ENCODE data around the gene PRKCE.

The PRKCE gene

DNA sequence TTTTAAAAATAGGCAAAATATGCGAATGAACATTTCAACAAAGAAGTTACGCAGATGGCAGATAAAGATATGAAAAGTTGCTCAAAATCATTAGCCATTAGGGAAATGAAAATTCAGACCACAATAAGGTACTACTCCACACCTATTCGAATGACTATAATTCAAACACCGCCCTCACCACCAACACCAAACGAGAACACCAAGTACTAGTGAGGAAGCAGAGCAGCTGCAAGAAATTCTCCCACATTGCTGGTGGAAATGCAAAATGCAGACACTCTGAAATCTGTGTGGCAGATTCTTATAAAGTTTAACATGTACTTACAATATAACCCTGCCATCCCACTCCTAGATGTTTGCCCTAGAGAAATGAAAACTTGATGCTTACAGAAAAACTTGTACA lies 17.3 kb upstream of the PRKCE start:
- no peak for DNase-seq

DNA sequence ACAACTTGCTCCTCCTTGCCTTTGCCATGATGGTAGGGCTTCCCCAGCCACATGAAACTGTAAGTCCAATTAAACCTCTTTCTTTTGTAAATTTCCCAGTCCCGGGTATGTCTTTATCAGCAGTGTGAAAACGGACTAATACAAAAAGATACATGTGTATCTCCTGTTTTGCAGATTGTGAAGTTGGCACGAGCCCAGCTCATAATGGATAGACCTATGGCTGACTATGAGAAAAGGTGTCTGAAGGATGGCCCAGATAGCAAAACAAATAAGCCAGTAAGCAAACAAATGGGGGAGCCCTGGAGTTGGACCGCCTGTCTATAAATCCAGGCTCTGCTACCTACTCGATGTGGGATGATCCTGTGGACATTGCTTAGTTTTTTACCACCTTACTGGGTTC lies 15.5 kb upstream of the PRKCE start:
- DNase-seq: no peak

DNA sequence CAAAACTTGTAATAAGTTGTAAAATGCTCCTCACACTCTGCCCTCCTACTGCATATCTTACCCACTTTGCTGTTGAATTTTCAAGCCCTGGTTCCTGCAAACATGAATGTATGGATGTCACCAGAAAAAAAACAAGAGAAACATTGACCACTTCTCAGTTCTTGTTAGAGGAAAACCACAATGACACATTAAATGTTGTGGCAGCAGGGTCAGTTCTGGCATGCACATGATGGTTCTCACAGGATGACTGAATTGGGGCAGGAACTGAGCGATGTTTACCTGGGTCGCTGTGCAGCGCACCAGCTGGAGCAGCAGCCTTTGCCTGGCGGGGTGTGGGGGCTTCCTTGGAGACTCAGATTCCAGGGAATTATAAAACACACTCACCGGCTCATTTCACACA lies 14.0 kb upstream of the PRKCE start:
- DNase-seq: no peak

DNA sequence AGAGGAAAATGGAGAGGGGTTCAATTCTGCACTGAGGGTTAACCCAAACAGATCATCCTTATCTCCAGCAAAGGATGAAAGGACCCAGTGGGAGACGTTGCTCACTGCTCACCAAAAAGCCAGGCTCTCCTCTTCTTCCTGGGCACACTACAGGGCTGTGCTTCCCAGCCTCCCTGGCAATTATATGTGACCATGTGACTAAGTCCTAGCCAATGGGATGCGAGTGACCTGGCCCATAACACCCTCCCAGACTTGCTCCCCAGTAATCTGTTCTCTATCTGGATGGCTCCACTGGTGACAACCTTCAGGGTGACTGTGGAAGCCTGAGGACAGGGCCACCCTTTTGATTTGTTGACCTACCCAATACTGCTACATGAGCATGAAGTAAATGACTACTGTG lies 10.9 kb upstream of the PRKCE start:
- no peak for DNase-seq

DNA sequence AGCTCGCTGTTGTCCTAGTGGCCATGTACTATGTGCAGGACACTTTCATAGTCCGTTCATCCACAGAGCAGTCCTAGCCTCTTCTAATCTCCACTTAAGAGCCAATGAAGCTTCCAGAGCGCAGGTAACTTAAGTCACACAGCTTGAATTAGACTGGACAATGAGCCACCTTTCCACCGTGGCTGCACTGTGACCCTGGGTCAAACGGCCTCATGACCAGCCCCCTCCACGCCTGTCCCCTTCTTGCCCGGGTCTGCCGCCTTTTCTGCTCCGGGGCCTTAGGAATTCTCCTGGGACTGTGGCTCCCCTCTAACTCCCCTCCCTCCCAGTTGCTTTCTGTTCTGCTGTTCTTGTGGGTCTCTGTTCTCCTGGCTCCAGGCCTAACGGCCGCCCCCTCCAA lies 8.4 kb upstream of the PRKCE start:
- DNase-seq: no peak

DNA sequence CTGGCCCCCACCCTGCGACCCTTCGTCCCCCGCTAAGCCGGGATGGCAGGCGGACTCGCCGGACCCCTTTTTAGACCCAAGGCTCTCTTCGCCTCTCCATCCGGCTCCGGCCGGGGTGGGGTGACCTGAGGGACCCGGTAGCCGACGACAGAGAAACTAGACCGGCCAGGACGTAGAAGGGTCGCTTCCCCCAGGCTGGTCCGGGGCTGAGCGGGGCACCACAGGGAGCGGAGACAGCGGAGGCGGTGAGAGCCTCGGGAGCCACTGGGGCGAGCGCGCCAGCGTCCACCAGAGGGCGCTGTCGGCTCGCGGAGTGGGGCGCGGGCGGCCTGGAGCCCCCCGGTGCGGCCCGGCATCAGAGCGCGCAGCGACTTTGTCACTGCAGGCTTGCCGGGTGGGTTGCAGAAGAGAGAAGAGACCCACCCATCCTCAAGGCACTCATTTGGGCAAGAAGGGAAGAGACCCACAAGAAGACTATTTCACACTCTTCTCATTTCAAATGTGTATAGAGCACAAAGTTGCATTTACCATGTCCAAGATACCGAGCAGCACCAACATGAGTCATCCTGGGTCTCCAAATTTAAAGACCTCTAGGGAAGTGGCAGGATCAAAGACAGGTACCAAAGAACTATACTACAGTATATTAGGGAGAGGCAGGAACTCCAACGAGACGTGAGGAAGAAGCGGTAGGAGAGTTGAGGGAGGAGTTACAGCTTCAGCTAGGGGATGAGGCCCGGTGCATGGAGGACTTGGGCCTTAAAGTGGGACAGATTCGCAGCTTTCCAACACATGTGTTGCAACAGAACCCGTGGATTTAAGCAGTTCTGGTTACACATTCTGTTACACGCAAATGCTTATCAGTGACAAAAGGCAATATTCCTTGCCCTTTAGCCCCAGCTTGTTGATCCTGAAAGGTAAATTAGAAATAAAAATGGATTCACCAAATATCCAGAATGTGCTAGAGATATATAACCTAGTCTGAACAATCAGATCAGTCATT lies 7.6 kb upstream of the PRKCE start:
- peak; percentile 69 for DNase-seq

DNA sequence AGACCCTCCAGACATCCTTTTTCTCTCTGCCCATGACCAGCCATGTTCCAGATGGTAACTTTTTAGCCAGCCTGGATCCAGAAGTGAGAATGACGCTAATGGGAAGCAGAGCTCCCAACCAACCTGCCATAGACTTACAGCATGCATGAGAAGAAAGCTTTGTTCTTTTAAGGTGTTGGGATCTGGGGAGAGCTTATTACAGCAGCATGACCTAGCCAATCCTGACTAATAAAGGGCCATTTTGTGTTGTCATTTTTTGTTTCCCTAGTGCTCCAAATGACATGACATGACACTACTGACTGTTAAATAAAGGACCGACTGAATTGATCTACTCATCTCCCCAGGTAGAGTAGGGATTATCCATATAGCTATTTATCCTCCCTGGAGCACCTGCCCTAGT lies 5.2 kb upstream of the PRKCE start:
- no peak for DNase-seq

DNA sequence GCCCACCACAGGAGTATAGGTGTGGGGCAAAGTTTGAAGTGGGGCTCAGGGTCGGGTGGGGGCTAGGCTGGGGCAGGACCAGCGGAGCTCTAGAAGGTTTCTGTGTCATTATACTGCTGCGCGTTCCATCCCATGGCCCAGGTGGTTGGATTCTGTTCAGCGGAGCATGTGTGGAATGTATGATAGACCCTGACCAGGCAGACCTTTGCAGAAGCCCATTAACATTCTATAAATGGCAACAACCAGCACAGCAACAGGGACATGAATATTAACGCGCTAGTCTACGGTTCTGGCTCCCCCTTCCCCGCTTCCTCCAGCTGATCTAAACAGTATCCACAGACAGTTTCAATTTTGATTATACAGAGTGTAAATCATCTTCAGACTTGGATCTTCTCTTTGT lies 4.1 kb upstream of the PRKCE start:
- DNase-seq: no peak

DNA sequence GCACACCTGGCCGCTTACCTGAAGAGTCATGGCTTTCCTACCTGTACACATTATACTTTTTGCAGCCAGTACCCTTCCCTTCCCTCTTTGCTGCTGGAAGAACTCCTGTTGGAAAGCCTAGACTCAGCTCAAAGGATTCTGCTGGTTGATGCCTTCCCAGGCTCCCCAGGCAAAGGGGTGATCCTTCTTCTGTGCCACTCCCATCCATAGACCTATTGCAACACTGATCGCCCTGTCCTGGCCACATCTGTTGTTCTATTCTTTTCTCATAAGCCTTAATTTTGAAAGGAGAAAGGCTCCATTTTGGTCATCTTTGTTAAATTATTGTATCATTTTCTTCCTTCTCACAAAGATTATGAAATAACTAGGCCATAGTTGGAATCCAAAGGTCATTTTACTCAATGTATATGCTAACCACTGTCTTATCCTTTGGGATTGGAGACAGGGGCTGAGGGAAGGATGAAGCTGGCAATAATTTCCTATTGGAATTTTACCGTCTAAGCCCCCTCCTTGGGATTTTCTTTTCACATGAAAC lies 3.4 kb upstream of the PRKCE start:
- no peak for DNase-seq

DNA sequence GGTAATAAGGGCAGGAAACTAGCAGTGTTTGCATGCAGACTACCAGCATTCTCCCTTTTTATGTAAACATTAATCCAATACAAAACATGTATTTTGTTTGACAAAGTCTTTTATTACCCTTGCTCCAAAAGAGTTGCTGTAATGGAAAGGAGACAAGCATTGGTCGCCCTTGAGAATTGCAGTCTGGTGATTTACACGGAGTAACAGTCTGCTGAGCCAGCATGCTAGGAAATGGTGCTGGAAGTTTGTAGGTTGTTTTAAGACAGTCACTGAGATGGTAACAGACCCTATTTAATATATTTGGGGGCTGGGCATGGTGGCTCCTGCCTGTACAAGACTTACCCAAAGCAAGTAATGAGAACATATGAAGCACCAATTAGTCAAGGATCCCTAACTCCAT lies 2.8 kb upstream of the PRKCE start:
- DNase-seq: no peak

DNA sequence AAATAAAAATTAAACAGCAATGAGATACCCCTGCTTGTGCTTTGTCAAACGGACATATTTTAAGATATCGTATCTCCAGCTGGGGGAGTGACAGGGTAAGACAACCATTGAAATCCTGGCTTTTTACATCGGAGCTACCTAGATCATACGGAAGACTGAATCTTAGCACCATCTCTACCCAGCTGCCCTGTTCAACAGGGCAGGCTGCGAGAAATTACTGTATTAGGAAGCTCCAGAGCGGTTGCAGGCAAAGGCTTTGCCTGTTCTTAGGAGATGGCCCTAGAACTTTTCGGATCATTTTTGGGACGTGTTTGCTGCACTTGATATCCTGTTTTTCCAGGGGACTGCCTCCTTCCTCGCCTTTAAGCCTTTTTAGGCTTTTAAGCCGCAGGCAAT lies 2.0 kb upstream of the PRKCE start:
- DNase-seq: no peak

DNA sequence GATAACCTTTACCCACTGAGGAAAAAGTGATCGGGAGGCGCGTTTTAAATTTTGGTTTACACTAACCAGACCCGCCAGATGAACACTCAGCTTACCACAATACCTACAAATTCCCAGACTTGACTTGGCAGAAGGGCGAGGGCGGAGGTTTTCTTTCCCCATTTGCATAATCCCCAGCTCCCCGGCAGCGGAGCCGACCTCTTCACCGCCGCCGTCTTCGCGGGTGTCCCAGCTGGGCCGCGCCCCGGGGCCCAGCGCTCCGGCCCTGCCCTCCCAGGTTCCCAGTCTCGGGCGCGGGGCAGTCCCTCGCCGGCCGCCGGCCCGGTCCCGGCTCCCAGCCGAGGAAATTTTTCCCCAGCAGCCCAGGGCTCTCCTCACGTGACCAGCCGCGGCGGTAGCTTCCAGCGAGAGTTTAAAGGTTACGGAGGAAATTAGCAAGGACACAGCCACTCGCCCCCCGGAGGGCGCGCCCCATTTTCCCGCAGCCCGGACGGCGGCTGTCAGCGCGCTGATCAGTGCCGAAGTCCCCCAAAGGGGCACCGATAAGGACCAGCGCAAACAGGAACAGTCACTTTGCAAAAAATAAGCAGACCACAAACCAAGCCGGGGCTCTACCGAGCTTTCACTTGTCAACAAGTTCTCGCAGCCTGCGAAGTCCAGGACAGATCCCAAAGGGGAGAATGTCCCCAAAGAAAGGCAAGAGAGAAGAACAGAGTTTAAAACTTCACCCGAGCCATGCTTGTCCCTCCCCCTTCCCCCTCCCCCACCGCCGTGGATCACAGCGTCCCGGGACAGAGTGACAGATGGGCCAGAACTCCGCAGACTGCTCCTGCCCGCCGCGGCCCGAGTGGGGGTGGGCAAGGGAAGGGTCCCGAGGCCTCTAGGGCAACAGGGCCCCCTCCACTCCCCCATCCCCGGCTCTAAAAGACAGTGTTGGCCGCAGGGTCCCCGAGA lies 1.3 kb upstream of the PRKCE start:
- DNase-seq: peak; percentile 56

DNA sequence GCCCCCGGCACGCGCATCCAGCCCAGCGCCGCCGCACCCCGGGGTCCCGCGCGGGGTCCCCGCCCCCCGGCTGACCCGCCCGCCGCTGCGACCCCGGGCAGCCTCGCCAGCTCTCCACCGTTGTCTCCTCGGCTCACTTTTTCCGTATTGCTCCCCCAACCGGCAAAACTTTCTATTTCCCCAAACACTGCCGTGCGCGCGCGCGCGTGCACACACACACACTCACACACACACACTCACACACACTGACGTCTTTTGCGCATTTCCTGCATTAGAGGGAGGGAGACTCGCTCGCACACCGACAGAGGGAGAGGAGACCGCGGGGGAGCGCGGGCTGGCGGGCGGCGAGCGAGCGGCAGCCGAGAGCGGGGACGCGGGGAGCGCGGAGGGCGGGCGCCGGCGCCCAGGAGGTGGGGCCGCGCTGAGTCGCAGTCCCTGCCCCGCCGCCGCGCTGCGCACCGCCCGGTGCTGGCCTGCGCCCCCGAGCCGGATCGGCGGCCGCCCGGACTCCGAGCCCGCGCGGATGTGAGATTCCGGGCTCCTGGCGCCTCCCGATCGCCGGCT lies 542 bp upstream of the PRKCE start:
- peak; percentile 97 for DNase-seq

DNA sequence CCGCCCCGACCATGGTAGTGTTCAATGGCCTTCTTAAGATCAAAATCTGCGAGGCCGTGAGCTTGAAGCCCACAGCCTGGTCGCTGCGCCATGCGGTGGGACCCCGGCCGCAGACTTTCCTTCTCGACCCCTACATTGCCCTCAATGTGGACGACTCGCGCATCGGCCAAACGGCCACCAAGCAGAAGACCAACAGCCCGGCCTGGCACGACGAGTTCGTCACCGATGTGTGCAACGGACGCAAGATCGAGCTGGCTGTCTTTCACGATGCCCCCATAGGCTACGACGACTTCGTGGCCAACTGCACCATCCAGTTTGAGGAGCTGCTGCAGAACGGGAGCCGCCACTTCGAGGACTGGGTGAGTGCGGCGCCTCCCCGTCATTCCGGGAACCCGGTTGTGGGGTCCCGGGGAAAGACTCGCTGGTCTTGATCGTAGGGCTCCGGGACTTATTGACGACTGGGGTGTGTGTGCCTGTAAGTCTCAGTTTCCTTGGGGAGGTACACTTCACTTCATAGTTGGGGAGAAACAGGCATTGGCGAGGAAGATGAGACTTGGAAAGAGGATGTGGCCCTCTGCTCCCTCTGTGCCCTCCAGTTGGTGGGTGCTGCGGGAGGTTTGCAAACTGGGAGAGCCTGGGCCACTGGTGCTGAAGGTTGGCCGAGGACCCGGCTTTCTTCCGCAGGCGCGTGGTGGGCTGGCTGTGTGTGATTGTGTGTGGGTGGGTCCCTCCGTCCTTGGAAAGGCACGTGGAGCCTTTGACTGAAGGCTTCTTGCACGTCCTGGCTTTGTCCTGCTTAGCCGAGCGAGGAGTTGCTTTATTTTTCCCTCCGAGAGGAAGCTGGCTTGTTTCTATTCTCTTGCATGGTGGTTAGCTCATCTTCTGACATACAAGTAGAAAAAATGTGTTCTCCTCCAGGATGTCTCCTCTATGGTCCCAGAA lies 886 bp downstream of the PRKCE start:
- DNase-seq: peak; percentile 20

DNA sequence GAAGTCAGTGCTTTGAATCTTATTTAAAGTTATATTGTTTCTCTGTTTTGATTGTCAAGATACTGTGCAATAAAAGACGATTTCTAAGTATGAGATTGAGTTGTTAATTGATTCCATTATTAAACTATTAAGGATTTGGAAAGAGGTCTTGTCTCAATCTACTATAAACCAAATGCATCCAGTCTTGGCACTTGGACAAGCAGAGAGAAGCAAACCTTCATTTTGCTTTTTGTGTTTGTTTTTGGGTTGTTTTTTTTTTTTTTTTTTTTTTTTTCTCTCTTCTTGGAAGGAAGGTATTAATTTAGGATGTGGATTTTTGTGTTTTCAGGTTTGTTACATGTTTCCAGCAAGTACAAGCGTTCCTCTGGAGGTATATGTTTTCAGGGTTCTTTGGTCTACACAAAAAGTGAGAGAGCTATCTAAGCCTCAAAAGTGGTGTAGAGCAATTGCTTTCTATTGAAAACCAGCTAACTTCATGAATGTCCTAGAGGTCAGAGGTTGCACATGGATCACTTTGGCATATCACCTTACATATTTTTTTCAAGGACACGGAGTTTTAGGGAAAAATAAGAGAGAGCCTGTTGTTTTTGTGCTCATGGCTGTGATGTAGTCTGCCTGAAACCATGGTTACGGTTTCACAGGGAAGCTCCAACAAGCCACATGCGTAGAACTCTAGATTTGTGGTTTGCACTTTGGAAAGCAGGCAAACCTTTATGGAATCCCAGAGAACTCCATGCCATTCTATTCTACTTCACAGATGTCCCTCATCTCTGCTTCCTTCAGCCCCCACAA lies 1.8 kb downstream of the PRKCE start:
- DNase-seq: no peak

DNA sequence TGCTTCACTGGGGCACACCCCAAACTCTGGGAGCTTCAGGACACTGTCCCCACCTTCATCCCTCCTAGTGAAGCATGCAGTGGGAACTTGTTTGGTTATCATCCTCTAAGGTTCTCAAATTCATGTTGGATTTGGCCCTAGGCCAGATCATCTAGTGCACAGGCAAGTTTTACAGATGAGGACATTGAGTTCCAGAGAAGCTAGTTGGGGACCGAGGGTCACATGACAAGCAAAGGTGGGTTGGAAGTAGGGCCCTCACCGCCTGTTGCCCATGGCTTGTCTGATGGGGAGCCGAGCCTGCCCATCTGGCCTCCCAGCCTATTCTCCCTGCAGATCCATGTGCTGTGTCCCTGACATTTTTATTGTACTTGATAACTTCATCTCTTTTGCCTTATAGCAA lies 2.8 kb downstream of the PRKCE start:
- no peak for DNase-seq

DNA sequence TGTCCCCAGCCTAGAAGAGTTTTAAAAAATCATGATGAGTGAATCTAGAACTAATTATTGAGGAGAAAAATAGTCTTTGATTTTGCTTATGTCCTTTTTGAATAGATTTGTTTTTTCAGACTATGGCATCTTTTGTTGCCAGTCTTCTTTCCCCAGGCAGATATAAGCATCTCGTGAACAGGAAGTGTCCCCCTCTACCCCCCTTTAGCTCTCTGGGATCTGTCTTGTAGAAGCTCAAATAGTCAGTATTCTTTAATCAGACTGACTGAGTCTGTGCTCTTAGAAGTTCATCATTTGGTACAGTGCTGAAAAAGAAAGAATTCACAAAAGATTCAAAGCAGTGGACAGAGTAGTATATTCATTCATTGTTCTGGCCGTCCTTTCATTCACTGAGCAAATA lies 10.4 kb downstream of the PRKCE start:
- no peak for DNase-seq

DNA sequence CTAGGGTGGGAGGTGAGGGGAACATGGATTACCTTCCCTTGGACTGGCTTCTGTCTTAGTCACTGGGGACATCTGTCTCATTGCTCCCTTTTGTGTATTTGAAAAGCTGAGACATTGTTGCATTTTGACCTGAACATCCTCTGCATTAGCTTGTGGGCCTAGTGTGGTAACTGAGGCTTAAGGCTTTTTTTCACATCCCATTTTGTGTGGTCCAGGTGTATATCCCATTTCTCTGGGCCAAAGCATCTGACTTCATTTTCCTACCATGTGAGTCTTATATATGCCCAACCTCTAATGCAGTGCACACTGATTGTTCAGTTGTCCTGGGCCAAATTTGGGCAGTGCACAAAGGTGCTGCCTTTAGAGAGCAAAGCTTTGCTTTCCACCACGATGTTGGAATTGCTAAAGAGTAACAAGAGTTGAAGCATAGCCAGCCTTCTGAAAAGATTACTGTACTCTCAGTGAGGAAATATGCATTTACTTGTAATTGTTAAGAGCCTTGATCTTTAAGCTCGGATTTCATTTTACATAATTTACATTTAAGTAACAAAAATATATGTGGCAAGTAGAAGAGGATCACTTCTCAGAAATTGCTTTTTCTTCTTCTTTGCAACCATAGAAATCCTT lies 13.3 kb downstream of the PRKCE start:
- DNase-seq: no peak

DNA sequence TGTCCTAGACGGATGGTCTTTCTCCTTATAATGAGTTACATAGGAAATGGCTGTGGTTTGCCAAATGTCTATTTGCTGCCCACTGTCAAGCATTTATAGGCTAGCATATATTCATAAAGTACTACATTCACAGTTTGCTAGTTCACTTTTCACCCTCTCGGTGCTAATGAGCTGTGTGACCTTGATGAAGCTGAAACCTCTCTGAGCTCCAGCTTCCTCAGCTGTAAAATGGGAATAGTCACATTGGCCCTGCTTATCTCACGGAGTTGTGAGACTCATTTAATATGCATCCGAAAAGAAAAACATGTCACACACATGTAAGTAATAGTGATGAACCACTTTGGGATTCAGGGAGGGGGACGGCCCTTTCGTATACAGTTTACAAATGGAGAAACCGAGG lies 17.0 kb downstream of the PRKCE start:
- DNase-seq: no peak

DNA sequence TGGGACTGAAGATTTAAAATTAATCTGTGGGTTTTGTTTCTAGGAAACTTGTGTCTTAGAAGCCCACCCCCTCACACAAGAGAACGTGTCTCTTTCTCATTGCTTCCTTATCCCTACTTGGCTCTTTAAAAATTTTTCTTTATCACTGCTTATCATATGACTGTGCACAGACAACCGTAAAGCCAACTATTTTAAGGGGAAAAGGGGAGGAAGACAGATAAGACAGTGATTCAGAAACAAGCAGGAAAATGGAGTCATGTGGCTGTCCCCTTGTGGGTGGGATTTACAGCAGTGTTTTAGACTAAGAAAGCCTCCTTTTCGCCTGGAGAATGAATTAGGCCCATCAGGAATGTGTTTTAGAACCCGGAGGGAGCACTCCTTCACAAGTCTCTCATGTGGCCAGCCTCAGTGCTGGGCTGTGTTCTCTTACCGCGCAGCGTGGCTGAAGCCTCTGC lies 17.6 kb downstream of the PRKCE start:
- no peak for DNase-seq

DNA sequence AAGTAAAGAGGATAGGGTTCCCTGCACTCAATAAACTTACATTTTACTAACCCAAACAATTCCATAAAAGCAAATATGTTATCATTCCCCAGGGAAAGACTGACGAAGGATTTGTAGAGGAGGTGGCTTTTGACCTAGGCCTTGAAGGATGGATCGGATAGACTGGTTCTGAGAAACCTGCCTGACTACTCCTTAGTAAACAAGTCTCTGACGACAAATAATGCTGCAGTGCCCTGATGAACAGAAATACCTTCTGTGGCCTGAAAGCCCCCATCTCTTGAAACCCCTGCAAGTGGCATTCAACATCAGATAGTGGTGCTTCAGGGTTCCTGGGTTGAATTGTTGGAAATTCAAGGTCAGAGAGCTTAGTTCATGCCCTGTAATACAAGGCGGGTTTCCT lies 19.2 kb downstream of the PRKCE start:
- no peak for DNase-seq
